Heart left ventricle (tissue), 16 donors: ENCODE measurements around the gene SFSWAP. TPM values are rescaled to one million over a fixed set of nuclear protein-coding genes. Genes with fewer than 3 reads are reported as not detected.

ENCODE experiments used
- ATAC-seq, 4 donors: fragments of 200-7000 bp; cut with Tn5 transposase; one replicate each; pipeline ENCODE4 v1.9.1; 2020 to 2022; ENCODE audit warnings: moderate library complexity in 4 of 4, mild to moderate bottlenecking in 3 of 4, moderate number of reproducible peaks in 1 of 4
- DNase-seq, 5 donors: peaks; one replicate each; pipeline ENCODE4 v3.0.0-alpha.2; 2020
- H3K27ac ChIP-seq, 12 donors: fragments of 200-600 bp; sonication (generic) in 4 of 12; one replicate each; pipeline versions ENCODE4 v1.5.0 to v1.8.0; 2016 to 2022; ENCODE audit warnings: mild to moderate bottlenecking in 2 of 12
- H3K27me3 ChIP-seq, 9 donors: fragments of 200-600 bp; sonication (generic) in 2 of 9; one replicate each; pipeline versions ENCODE4 v1.5.1 to v1.8.0; 2016 to 2022; ENCODE audit warnings: mild to moderate bottlenecking in 3 of 9
- H3K36me3 ChIP-seq, 9 donors: fragments of 200-600 bp; sonication (generic) in 2 of 9; one replicate each; pipeline versions ENCODE4 v1.5.0 to v1.8.0; 2018 to 2022; ENCODE audit warnings: mild to moderate bottlenecking in 2 of 9
- H3K4me1 ChIP-seq, 12 donors: fragments of 200-600 bp; sonication (generic) in 4 of 12; one replicate each; pipeline versions ENCODE4 v1.5.0 to v1.8.0; 2016 to 2022; ENCODE audit warnings: mild to moderate bottlenecking in 3 of 12
- H3K4me3 ChIP-seq, 12 donors: fragments of 200-600 bp; sonication (generic) in 4 of 12; one replicate each; pipeline versions ENCODE4 v1.5.0 to v1.8.0; 2017 to 2022; ENCODE audit warnings: mild to moderate bottlenecking in 9 of 12, moderate library complexity in 4 of 12
- H3K9me3 ChIP-seq, 12 donors: fragments of 200-600 bp; sonication (generic) in 4 of 12; one replicate each; pipeline versions ENCODE4 v1.5.0 to v1.8.0; 2016 to 2022; ENCODE audit warnings: mild to moderate bottlenecking in 1 of 12
- POLR2A ChIP-seq, 2 donors: fragments of 450-650 bp; IDR thresholded peaks; one replicate each; pipeline ENCODE4 v1.6.1; 2017; ENCODE audit warnings: antibody characterized with exemption in 2 of 2, mild to moderate bottlenecking in 2 of 2, moderate library complexity in 2 of 2
- WGBS, 4 donors: extraction: QIAGEN DNeasy Blood & Tissue Kit in 2 of 4; methylation state at CpG; one replicate each; pipeline versions ENCODE4 v1.1.5 to v1.1.7; 2013 to 2018; 5-methylcytosine and 5-hydroxymethylcytosine counted together
- intact Hi-C, 10 donors: fragments of 100-400 bp; cut with DNase I; formaldehyde crosslinking; loops; one replicate each; pipeline versions ENCODE4 v1.11.1 to v1.14.2; 2022
- polyA plus RNA-seq, 2 donors: library from polyadenylated mRNA; stranded (reverse); fragments of 200-250 nt; gene quantifications; one replicate each; pipeline ENCODE4 v1.2.3, GENCODE V29; 2013
- total RNA-seq, 9 donors: library from RNA; depleted of rRNA in 2 of 9; stranded (reverse); fragments of >200 nt in 2 of 9; fragmentation: NEBNext Ultra II Directional in 3 of 9; extraction: Animal tissue kit (Norgen Biotek cat#: 25700) in 3 of 9; gene quantifications; one replicate each; pipeline versions ENCODE4 v1.1.0 to v1.2.4, GENCODE V29; 2016 to 2023
- TF ChIP-seq, protein P1 (sequence below), 12 donors: fragments of 200-600 bp; sonication (generic) in 4 of 12; IDR thresholded peaks; one replicate each; pipeline versions ENCODE4 v1.5.0 to v1.8.0; 2018 to 2022; ENCODE audit warnings: antibody characterized with exemption in 12 of 12, mild to moderate bottlenecking in 5 of 12
- donor health status: ischemic (EF 13 %, LVEDD 7.1; RV severe dilation, severe dysfunction).
- donor health status: healthy with polysubstance abuse.
- donor health status: DM: no; HTN: yes; CAD: no.
- donor health status: DM: no; HTN: no; CAD: no.
- donor health status: ischemic (EF 25% LVEDD 6.9; RV normal size, moderate dysfunction).
- donor health status: ischemic (EF 25% LVEDD 5.7; RV mildly dilated, moderate dysfunction).
- donor health status: healthy.
- donor health status: DM: yes; HTN: yes; CAD: no.
- donor health status: ischemic (EF 35%, LVEDD 5.7; RV mildly dilated, moderate dysfunction).
- donor health status: nonischemic (EF 11% LVEDD 7.7; RV severe dilation, severe dysfunction).
- donor health status: DM: yes; HTN: yes; CAD: no.
- donor health status: PGD.
- donor health status: ischemic (EF 29% LVEDD 5.4; RV normal size, mild dysfunction).
- donor health status: nonischemic (EF 23%, LVEDD 6.1; RV moderate dilation, normal function).

The SFSWAP gene
- total and polyA plus RNA-seq, 11 donors, result 10.4 to 25.1 (median 18.6) TPM

DNA sequence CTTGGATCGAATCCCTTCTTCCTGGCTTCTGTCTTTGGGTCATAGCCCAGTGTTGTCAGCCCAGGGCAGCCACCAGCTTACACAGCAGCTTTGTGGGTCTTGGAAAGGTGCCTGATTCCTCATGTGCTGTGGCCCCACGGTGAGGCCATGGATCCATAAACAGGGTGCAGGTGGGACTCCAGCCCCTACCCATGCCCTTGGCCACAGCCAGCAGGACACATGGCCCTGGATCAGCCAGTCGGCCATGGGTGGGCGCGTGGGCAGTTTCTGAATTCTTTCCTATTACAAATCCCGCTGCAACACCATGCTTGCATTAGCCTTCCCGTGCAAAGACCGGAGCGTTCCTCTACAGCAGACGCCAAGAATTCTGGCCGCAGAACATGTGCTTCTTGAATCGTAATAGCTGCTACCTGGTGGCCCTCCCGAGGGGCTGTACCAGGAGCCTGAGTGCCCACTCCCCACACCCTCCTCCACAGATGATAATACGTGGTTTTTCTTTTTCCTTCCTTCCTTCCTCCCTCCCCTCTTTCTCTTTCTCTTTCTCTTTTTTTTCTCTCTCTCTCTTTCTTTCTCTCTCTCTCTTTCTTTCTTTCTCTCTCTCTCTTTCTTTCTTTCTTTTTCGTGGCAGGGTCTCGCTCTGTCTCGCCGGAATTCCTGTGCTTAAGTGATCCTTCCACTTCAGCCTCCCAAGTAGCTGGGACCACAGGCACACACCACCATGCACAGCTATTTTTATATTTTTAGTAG lies 114.4 kb downstream of the SFSWAP start:
- 66 to 72% (median 70%) methylated on average over 18 of the region's 18 CpGs for WGBS, 4 donors

GRCh38 chr12:131826097-131826928 lies 115.4 kb downstream of the SFSWAP start:
- Histone ChIP-seq H3K36me3 (no peaks in the 10 kb centered on the region), H3K27me3 (peaks cover 3 to 56% (median 28%) of the 10 kb centered on the region in 9 donors), H3K9me3 (no peaks in the 10 kb centered on the region), H3K27ac (no peak overlapping the region), H3K4me3 (no peak overlapping the region), H3K4me1 (peaks cover 0 to 38% (median 16%) of the 10 kb centered on the region in 12 donors)
- DNase-seq (peak in 1 of 5 donors; percentile 26), ATAC-seq (no peak)
- 72 to 82% (median 72%) methylated on average over 18 to 23 of the region's 23 CpGs for WGBS, 4 donors
- intact Hi-C loops, result loop anchor here in 3 of 10 donors (10.0 kb wide), 3 partner anchors 212 to 912 kb away; no protein-coding TSS in a partner anchor
- TF ChIP-seq, protein P1, sequence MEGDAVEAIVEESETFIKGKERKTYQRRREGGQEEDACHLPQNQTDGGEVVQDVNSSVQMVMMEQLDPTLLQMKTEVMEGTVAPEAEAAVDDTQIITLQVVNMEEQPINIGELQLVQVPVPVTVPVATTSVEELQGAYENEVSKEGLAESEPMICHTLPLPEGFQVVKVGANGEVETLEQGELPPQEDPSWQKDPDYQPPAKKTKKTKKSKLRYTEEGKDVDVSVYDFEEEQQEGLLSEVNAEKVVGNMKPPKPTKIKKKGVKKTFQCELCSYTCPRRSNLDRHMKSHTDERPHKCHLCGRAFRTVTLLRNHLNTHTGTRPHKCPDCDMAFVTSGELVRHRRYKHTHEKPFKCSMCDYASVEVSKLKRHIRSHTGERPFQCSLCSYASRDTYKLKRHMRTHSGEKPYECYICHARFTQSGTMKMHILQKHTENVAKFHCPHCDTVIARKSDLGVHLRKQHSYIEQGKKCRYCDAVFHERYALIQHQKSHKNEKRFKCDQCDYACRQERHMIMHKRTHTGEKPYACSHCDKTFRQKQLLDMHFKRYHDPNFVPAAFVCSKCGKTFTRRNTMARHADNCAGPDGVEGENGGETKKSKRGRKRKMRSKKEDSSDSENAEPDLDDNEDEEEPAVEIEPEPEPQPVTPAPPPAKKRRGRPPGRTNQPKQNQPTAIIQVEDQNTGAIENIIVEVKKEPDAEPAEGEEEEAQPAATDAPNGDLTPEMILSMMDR (IDR thresholded peaks at IDR 0.05), result no peak

More for the DNA sequence above, 114.4 kb downstream of the SFSWAP start:
- H3K4me3 ChIP-seq, result no peak overlapping the region
- DNase-seq (peak in 1 of 5 donors; percentile 45), ATAC-seq (no peak)
- H3K9me3 ChIP-seq, result no peaks in the 10 kb centered on the region
- TF ChIP-seq, protein P1 (IDR thresholded peaks at IDR 0.05), result no peak
- TF ChIP-seq POLR2A (IDR thresholded peaks at IDR 0.05), result no peak
- H3K36me3 ChIP-seq, result no peaks in the 10 kb centered on the region
- peaks cover 3 to 47% (median 21%) of the 10 kb centered on the region in 9 donors for H3K27me3 ChIP-seq
- H3K4me1 ChIP-seq, result peaks cover 0 to 28% (median 8%) of the 10 kb centered on the region in 12 donors
- intact Hi-C loops, result loop anchor here in 3 of 10 donors (10.0 kb wide), 3 partner anchors 211 to 911 kb away; no protein-coding TSS in a partner anchor
- H3K27ac ChIP-seq, result no peak overlapping the region

- H3K27me3 ChIP-seq, result peaks cover 6 to 64% (median 31%) of the 10 kb centered on the region in 9 donors
- peak within 1 kb of the TSS in 4 of 12 donors; percentile 7 to 36 (median 16) for H3K27ac ChIP-seq
- intact Hi-C loops, result loop anchor here in 3 of 10 donors (10.0 kb wide), 3 partner anchors 213 to 913 kb away; no protein-coding TSS in a partner anchor
- peak in 2 of 4 donors; percentile 41 to 67 for ATAC-seq
- H3K4me1 ChIP-seq, result peaks cover 0 to 46% (median 19%) of the 10 kb centered on the region in 12 donors
- 0 to 2% (median 1%) methylated on average over 13 to 86 of the region's 86 CpGs for WGBS, 4 donors
- H3K9me3 ChIP-seq, result no peaks in the 10 kb centered on the region
- peak; percentile 43 to 68 (median 46) for DNase-seq
- H3K36me3 ChIP-seq, result no peaks in the 10 kb centered on the region
- TF ChIP-seq, protein P1 (IDR thresholded peaks at IDR 0.05), result peak in 4 of 12 donors; percentile 11 to 32 (median 17)
- no peak for TF ChIP-seq POLR2A (IDR thresholded peaks at IDR 0.05)
- H3K4me3 ChIP-seq, result peak within 1 kb of the TSS; percentile 29 to 67 (median 55)
Observed at GRCh38 chr12:131827961-131828534, 117.2 kb downstream of the SFSWAP start, which contains the start of gene MMP17. MMP17 (plus strand) TSS chr12:131828393; CDS start chr12:131828495, 102 bp downstream.
